SK-N-SH (cell line): ENCODE data around the gene MCC. TPM values are rescaled to one million over a fixed set of nuclear protein-coding genes. Genes with fewer than 3 reads are reported as not detected.

Experiments used
- CTCF ChIA-PET: fragments of 300-600, 350-600 bp; formaldehyde crosslinking; extraction: SDS; loops from one replicate; lab custom pipeline; 2021; lab: Yijun Ruan, JAX
- POLR2A ChIA-PET: fragments of 350-600 bp; sonication (Branson Sonifier 250); formaldehyde crosslinking; extraction: SDS; loops from one replicate; lab custom pipeline; 2020; ENCODE audit warnings: antibody characterized with exemption, inconsistent platforms; lab: Yijun Ruan, JAX
- DNase-seq: peaks from one replicate; pipeline ENCODE4 v3.0.0; 2012
- H2AFZ ChIP-seq: fragments of 200-600 bp; sonication (generic); 2 replicates; pipeline ENCODE4 v1.8.1; 2016; ENCODE audit warnings: antibody characterized with exemption, mild to moderate bottlenecking, low read depth
- H3F3A ChIP-seq: fragments of 200-600 bp; sonication (generic); replicated peaks from 2 replicates; pipeline ENCODE3; 2016; ENCODE audit warnings: antibody characterized with exemption, mild to moderate bottlenecking; ENCODE audit not compliant: insufficient read depth
- H3K27ac ChIP-seq, 2 experiments: fragments of 200-500 bp in 1 of 2; fragments of 200-600 bp in 1 of 2; sonication (Bioruptor generic) in 1 of 2; sonication (generic), shearing (Covaris generic) in 1 of 2; 2 replicates each; pipeline versions ENCODE4 v1.5.1 to v1.6.1; 2014 to 2016; ENCODE audit warnings: low read depth in 2 of 2, inconsistent platforms in 1 of 2, low read length in 1 of 2, mild to moderate bottlenecking in 1 of 2, mixed read lengths in 1 of 2
- H3K27me3 ChIP-seq: fragments of 200-600 bp; sonication (generic), shearing (Covaris generic); 2 replicates; pipeline ENCODE4 v1.6.1; 2016; ENCODE audit warnings: mixed run types; ENCODE audit not compliant: insufficient read depth
- H3K36me3 ChIP-seq, 2 experiments: fragments of 200-500 bp in 1 of 2; fragments of 200-600 bp in 1 of 2; sonication (Bioruptor generic) in 1 of 2; sonication (generic) in 1 of 2; replicated peaks in 1 of 2; 2 replicates each; pipeline versions ENCODE3 to v1.5.1; 2014 to 2016; ENCODE audit warnings: low read length in 1 of 2, mild to moderate bottlenecking in 1 of 2; ENCODE audit not compliant: insufficient read depth in 2 of 2, control insufficient read depth in 1 of 2
- H3K4me1 ChIP-seq, 2 experiments: fragments of 200-500 bp in 1 of 2; fragments of 200-600 bp in 1 of 2; sonication (Bioruptor generic) in 1 of 2; sonication (generic), shearing (Covaris generic) in 1 of 2; 2 replicates each; pipeline versions ENCODE4 v1.5.1 to v1.6.1; 2014 to 2016; ENCODE audit warnings: low read depth in 1 of 2, low read length in 1 of 2, mixed run types in 1 of 2; ENCODE audit not compliant: insufficient read depth in 2 of 2, control insufficient read depth in 1 of 2
- H3K4me2 ChIP-seq: fragments of 200-600 bp; sonication (generic), shearing (Covaris generic); 2 replicates; pipeline ENCODE4 v1.6.1; 2017; ENCODE audit warnings: mixed run types
- H3K4me3 ChIP-seq, 2 experiments: fragments of 200-500 bp in 1 of 2; fragments of 200-600 bp in 1 of 2; sonication (Bioruptor generic) in 1 of 2; sonication (generic), shearing (Covaris generic) in 1 of 2; 2 replicates each; pipeline versions ENCODE4 v1.5.1 to v1.8.1; 2014 to 2016; ENCODE audit warnings: low read depth in 2 of 2, inconsistent platforms in 1 of 2, low read length in 1 of 2, mild to moderate bottlenecking in 1 of 2, mixed read lengths in 1 of 2, moderate library complexity in 1 of 2
- H3K79me2 ChIP-seq: fragments of 200-600 bp; sonication (generic); 2 replicates; pipeline ENCODE4 v1.8.1; 2017; ENCODE audit warnings: mild to moderate bottlenecking; ENCODE audit not compliant: insufficient read depth
- H3K9ac ChIP-seq: fragments of 200-600 bp; sonication (generic); 2 replicates; pipeline ENCODE4 v1.6.1; 2017; ENCODE audit warnings: mixed run types
- H3K9me2 ChIP-seq: fragments of 200-600 bp; sonication (generic); 2 replicates; pipeline ENCODE4 v1.6.1; 2017; ENCODE audit warnings: mixed run types
- H3K9me3 ChIP-seq: fragments of 200-600 bp; sonication (generic); 2 replicates; pipeline ENCODE4 v1.6.1; 2017; ENCODE audit warnings: mixed run types, mild to moderate bottlenecking, moderate library complexity
- H4K20me1 ChIP-seq: fragments of 200-600 bp; sonication (generic); 2 replicates; pipeline ENCODE4 v1.6.1; 2017; ENCODE audit warnings: mild to moderate bottlenecking, mixed run types; ENCODE audit not compliant: insufficient read depth
- CHD2 ChIP-seq: fragments of 150-350 bp; IDR thresholded peaks from 2 replicates; pipeline ENCODE4 v1.6.1; 2018; ENCODE audit warnings: low read length; ENCODE audit not compliant: partially characterized antibody
- CTCF ChIP-seq: fragments of 200-600 bp; sonication (generic); IDR thresholded peaks from 2 replicates; pipeline ENCODE4 v1.6.1; 2017; ENCODE audit warnings: antibody characterized with exemption, mild to moderate bottlenecking, moderate library complexity
- FOSL2 ChIP-seq: IDR thresholded peaks from 2 replicates; pipeline ENCODE4 v1.4.0; 2012; ENCODE audit warnings: low read depth, mild to moderate bottlenecking, moderate library complexity, borderline replicate concordance
- FOXM1 ChIP-seq: IDR thresholded peaks from 2 replicates; pipeline ENCODE4 v1.4.0; 2012; ENCODE audit warnings: low read depth, mild to moderate bottlenecking
- GABPA ChIP-seq: IDR thresholded peaks from 2 replicates; pipeline ENCODE4 v1.4.0; 2012; ENCODE audit warnings: low read depth, mild to moderate bottlenecking
- GATA2 ChIP-seq: sonication (generic); formaldehyde crosslinking; IDR thresholded peaks from 2 replicates; pipeline ENCODE4 v1.5.0; 2020; ENCODE audit warnings: mild to moderate bottlenecking, missing genetic modification reagents
- MXI1 ChIP-seq: IDR thresholded peaks from 2 replicates; pipeline ENCODE4 v1.6.1; 2012; ENCODE audit warnings: mild to moderate bottlenecking, low read depth, low read length, improper control_type of control experiment
- NFIC ChIP-seq: IDR thresholded peaks from 2 replicates; pipeline ENCODE4 v1.4.0; 2012; ENCODE audit warnings: borderline replicate concordance
- NRF1 ChIP-seq: IDR thresholded peaks from 2 replicates; pipeline ENCODE4 v1.6.1; 2012; ENCODE audit warnings: low read depth, mild to moderate bottlenecking, low read length
- PBX3 ChIP-seq: IDR thresholded peaks from 2 replicates; pipeline ENCODE4; 2012
- POLR2AphosphoS5 ChIP-seq: IDR thresholded peaks from 2 replicates; pipeline ENCODE4 v1.6.1; 2012; ENCODE audit warnings: low read depth, low read length
- RFX5 ChIP-seq: IDR thresholded peaks from 2 replicates; pipeline ENCODE4 v1.6.1; 2012; ENCODE audit warnings: mild to moderate bottlenecking, improper control_type of control experiment, low read length
- RXRA ChIP-seq: IDR thresholded peaks from 2 replicates; pipeline ENCODE4 v1.4.0; 2012; ENCODE audit warnings: low read depth, mild to moderate bottlenecking, borderline replicate concordance
- SIN3A ChIP-seq: IDR thresholded peaks from 2 replicates; pipeline ENCODE4 v1.6.1; 2012; ENCODE audit warnings: low read depth, mild to moderate bottlenecking, low read length, moderate library complexity, borderline replicate concordance
- SMC3 ChIP-seq: IDR thresholded peaks from 2 replicates; pipeline ENCODE4 v1.6.1; 2012; ENCODE audit warnings: low read depth, low read length, improper control_type of control experiment
- TCF12 ChIP-seq: IDR thresholded peaks from 2 replicates; pipeline ENCODE4 v1.4.0; 2012
- YY1 ChIP-seq: IDR thresholded peaks from 2 replicates; pipeline ENCODE4 v1.4.0; 2012; ENCODE audit warnings: low read depth, mild to moderate bottlenecking
- ZBTB33 ChIP-seq: IDR thresholded peaks from 2 replicates; pipeline ENCODE4 v1.4.0; 2012; ENCODE audit warnings: low read depth, borderline replicate concordance
- WGBS: methylation state at CpG from one replicate; pipeline ENCODE4 v1.1.6; 2017; ENCODE audit warnings: low lambda C conversion rate; 5-methylcytosine and 5-hydroxymethylcytosine counted together
- polyA plus RNA-seq, 3 experiments: library from polyadenylated mRNA; depleted of rRNA; stranded (reverse); fragments of >200 nt; gene quantifications; 2 replicates each; pipeline ENCODE4 v1.2.3, GENCODE V29; 2012

Gene MCC
- polyA plus RNA-seq, 1 of the 3 experiments (the other 2 are of a cell fraction): 3.6 TPM

- Histone ChIP-seq H4K20me1 (no peaks in the 10 kb centered on the region), H3F3A (no peaks in the 10 kb centered on the region), H3K27me3 (no peaks in the 10 kb centered on the region), H3K27ac (no peak overlapping the region)
- TF ChIP-seq SMC3: no peak
- TF ChIP-seq RXRA: no peak
- TF ChIP-seq FOSL2: no peak
- TF ChIP-seq CHD2: no peak
- TF ChIP-seq NRF1: no peak
- no peak for TF ChIP-seq YY1
- TF ChIP-seq SIN3A: no peak
- no peak for TF ChIP-seq GATA2 (CRISPR knock-in tag)
- no peak for TF ChIP-seq ZBTB33
- TF ChIP-seq NFIC: no peak
- TF ChIP-seq RFX5: no peak
- TF ChIP-seq FOXM1: no peak
- no peak for TF ChIP-seq TCF12
- TF ChIP-seq CTCF: no peak
- no peak for TF ChIP-seq GABPA
- no peak for TF ChIP-seq MXI1
- TF ChIP-seq POLR2AphosphoS5: no peak
- TF ChIP-seq PBX3: no peak
- TF ChIP-seq, all 33 proteins: peak for 0
- Histone ChIP-seq H3K9ac (no peak overlapping the region), H2AFZ (no peak overlapping the region), H3K9me3 (no peaks in the 10 kb centered on the region), H3K4me3 (no peak overlapping the region), H3K79me2 (no peaks in the 10 kb centered on the region; the same call in 1 of the 2 replicates), H3K36me3 (no peaks in the 10 kb centered on the region), H3K4me1 (no peaks in the 10 kb centered on the region; a peak in 2 of 4 replicates), H3K9me2 (no peaks in the 10 kb centered on the region), H3K4me2 (no peak overlapping the region)
- ChIA-PET POLR2A (no interaction called here), CTCF (interaction anchor here (1.0 to 1.8 kb wide), 4 partner anchors 12 to 137 kb away, joined by 3 to 5 read pairs (median 4); no protein-coding TSS in a partner anchor)
- WGBS: 78% methylated on average over 3 of the region's 3 CpGs
- DNase-seq: no peak
Observed at GRCh38 chr5:113373426-113373825, 114.8 kb downstream of the MCC start.
